Stimulated activated CD4-positive, alpha-beta T cell treated with anti-CD3 and anti-CD28 coated beads, Interleukin-15, amount 100 ng/mL, for 24 hours (primary cell): Measurements from ENCODE around the gene NRAP.

Experiments
- DNase-seq: peaks from one replicate; pipeline ENCODE4 v3.0.0-alpha.2; 2020

Gene NRAP

DNA sequence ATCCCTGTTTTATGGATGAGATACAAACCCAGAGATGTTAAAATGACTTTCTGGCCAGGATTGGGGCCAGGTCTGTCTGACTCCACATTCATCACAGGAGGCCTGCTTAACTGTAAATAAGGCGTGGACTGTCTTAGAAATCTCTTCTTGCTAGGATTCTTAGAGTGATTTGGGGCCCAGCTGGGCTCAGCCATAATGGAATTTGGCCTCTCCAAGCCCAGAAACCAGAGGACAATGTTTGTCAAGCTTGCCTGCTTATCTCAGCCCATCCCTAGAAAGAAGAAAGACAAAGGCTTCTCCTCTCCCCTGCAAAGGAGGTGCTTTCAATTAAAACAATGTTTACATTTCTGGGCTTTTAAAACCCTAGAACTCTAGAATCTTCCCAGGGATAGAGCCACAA, 108.1 kb downstream of the NRAP start:
- DNase-seq, result no peak

GRCh38 chr10:113555245-113555644, 108.6 kb downstream of the NRAP start:
- no peak for DNase-seq

DNA sequence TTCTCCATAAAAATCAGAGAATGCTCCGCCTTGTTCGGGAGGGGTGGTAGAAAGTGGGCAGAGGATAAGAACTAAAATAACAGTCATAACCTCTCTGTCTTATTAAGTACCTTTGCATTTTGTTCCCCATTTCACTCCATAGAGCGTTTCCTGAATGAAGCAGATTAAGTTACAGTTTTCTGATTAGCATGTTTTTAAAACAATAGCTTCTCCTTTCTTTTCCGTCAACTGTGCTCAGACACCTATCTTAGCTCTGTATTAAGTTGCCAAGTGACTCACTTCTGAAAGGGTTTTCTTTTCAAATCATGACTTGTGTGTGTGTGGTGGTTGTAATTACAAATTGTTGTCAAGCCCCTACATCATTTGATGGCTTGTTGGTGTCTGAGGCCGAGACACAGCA, 109.6 kb downstream of the NRAP start:
- DNase-seq, result no peak

DNA sequence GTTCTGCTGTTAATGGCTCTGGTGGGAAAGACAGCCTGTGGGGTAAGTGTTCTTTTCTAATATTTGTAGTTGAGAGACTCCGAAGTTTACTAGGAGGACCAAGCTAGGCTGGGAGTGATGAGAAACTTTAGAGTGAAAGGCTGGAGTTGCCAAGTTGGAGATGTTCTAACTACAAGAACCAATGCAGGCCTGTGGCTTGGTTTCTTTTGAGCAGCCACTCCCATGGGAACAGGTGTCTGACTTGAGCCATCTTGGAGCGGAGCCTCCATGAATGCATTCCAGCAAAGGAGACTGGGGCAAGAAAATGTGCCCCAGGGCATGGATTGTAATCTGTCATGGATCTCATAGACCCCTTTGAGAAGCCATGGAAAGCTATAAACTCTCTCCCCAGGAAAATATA, 110.7 kb downstream of the NRAP start:
- no peak for DNase-seq

- no peak for DNase-seq
These were observed 111.1 kb downstream of the NRAP start, which contains the start of gene HABP2 for GRCh38 chr10:113552701-113553100. Gene HABP2 (plus strand): TSS chr10:113553053. CDS start chr10:113553122, 69 bp downstream.

- no peak for DNase-seq
These were observed 111.8 kb downstream of the NRAP start for GRCh38 chr10:113552014-113552413.

DNA sequence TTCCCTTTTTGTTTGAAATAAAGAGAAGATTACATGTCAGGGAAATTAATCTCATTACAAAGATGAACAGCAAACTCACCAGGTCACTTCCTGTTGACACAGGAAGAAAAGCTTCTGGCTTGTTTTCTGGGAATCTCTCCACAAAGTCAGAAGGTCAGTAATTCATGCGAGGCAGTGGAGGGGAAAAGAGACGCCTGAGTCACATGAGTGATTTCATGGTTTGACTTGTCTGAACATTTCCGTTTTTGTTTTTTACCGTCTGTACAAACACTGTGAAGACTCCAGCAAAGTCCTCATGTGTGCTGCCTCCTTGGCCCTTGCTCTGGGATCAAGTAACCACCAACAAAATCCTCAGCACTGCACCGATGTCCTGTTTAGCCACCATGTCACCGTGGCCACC, 113.5 kb downstream of the NRAP start:
- DNase-seq, result no peak

- no peak for DNase-seq
These were observed 114.0 kb downstream of the NRAP start for GRCh38 chr10:113549856-113550255.

DNA sequence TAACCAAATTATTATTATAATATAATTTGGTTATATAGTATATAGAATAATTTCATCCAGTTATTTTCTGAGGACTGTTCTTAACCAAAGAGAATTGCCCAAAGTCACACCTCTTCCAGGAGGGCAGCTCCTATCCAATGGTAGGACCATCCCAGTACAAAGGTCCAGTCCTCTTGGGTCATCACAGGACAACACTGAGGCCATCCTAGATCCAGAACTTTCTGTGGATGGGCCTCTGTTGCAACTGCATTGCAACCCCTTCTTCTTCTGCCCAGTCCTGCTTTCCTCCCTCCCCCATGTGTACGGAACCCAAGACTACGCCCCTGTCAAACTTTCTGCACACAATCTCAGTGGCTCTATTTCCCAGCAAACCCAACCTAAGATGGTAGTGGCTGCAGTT, 116.4 kb downstream of the NRAP start:
- DNase-seq, result no peak

DNA sequence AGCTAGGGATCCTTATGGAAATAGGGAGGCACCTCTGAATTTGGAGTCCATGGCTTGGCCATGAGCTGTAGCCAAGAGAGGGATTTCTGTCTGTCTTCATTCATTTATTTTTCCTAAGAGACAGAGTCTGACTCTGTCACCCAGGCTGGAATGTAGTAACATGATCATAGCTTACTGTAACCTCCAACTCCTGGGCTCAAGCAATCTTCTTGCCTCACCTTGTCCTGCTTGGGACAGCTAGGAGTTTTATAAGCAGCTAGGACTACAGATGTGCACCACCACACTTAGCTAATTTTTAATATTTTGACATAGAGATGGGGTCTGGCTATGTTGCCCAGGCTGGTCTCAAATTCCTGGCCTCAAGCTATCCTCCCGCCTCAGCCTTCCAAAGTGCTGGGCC, 119.4 kb downstream of the NRAP start:
- DNase-seq, result no peak

- DNase-seq, result no peak
These were observed 120.5 kb downstream of the NRAP start for GRCh38 chr10:113543107-113543955.

DNA sequence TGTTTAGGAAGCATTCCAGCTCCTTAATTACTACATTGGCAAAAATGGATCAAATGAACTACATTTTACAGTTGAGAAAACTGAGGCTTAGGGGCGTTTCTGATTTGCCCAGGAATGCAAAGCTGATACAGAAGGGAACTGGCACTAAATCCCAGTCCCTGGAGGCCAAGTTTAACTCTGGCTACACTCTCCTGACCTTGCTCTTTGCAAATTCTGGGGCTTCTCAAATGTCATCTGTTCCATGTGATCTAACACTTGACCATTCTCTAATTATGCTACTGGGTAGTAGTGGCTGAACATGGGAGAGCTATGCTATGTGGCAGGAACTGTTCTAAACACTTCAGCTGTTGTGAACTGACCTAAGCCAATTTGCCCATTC, 122.3 kb downstream of the NRAP start:
- no peak for DNase-seq

- no peak for DNase-seq
These were observed 122.8 kb downstream of the NRAP start for GRCh38 chr10:113540845-113541548.

DNA sequence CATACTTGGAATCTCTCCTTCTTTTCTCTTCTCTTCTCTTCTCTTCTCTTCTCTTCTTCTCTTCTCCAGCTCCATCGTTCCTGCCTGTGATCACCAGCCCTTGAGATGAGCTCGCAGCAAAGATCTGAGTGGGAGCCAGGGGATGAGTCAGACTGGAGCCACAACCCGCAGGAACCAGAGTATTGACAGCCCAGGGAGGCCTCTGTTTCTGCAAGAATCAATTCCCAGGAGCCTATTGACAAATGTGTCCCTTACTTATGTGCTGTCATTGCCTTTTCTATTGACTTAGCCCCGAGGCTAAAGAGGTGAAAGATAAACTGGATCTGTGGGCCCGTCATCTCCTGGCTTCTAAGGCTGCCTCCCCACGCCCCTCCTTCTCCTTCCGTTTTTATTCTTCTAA, 124.1 kb downstream of the NRAP start:
- DNase-seq, result no peak
